WTC11 (cell line): ENCODE measurements around the gene NAXD.

Experiments
- CTCF ChIP-seq: fragments of 200-600 bp; IDR thresholded peaks from 2 replicates; pipeline ENCODE4 v1.8.0; 2022; ENCODE audit warnings: antibody characterized with exemption
- TF ChIP-seq, protein P1 (sequence below): sonication (generic); formaldehyde crosslinking; IDR thresholded peaks from 2 replicates; pipeline ENCODE4 v1.8.1; 2023; ENCODE audit warnings: mild to moderate bottlenecking, moderate library complexity, missing genetic modification reagents

- no peak for TF ChIP-seq CTCF
- TF ChIP-seq, protein P1, sequence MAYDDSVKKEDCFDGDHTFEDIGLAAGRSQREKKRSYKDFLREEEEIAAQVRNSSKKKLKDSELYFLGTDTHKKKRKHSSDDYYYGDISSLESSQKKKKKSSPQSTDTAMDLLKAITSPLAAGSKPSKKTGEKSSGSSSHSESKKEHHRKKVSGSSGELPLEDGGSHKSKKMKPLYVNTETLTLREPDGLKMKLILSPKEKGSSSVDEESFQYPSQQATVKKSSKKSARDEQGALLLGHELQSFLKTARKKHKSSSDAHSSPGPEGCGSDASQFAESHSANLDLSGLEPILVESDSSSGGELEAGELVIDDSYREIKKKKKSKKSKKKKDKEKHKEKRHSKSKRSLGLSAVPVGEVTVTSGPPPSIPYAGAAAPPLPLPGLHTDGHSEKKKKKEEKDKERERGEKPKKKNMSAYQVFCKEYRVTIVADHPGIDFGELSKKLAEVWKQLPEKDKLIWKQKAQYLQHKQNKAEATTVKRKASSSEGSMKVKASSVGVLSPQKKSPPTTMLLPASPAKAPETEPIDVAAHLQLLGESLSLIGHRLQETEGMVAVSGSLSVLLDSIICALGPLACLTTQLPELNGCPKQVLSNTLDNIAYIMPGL (CRISPR knock-in tag), result no peak
These were observed 45.9 kb downstream of the NAXD start for GRCh38 chr13:110661256-110661655.
